Myocyte (in vitro differentiated cells): Measurements from ENCODE around the gene AGER. TPM values are rescaled to one million over a fixed set of nuclear protein-coding genes. Genes with fewer than 3 reads are reported as not detected.
"Not testable (repeated sequence)": the region's sequence is repeated elsewhere in the genome, so short reads cannot be mapped to it uniquely, and the experiment has no call there.

Source experiments
- DNase-seq: peaks from one replicate; pipeline ENCODE4 v3.0.0-alpha.2; 2012; ENCODE audit warnings: low read depth
- polyA plus RNA-seq: library from polyadenylated mRNA; unstranded; fragments of >200 nt; gene quantifications from one replicate; pipeline ENCODE4 v1.2.1, GENCODE V29; 2012; ENCODE audit warnings: missing spikeins
- total RNA-seq: library from RNA; depleted of rRNA; stranded (reverse); fragments of >200 nt; gene quantifications from 2 replicates; pipeline ENCODE4 v1.2.3, GENCODE V29; 2014

The AGER gene
- total RNA-seq: 0.86 and 0.88 TPM in 2 replicates
- polyA plus RNA-seq: 2.9 TPM

DNA sequence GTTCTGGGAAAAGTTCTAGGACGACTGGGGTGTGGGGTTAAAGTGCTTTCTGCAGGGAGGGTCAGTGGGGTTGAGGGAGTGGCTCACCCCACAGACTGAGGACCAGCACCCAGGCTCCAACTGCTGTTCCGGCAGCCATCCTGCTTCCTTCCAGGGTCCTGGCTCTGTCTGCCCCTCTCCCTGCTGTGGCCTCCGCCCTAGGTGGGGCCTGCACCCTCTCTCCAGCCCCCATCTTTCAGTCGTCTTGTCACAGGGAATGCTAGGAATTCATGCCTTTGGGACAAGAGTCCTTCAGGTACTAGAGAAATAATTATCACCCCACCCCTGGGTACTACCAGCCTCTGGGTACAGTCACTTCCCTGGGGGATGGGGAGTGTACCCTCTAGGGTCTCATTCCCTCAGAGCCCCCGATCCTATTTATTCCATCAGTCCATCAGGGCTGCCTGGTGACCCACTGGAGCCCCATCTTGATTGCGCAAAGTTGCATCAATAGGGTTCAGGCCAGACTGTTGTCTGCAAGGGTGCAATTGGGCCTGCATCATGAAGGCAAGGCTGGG is at the start of gene AGER:
TSS of gene AGER (minus strand) at position 170 of the 557 bp plus-strand sequence. CDS start at position 139, 31 bp downstream.
- DNase-seq: no peak

DNA sequence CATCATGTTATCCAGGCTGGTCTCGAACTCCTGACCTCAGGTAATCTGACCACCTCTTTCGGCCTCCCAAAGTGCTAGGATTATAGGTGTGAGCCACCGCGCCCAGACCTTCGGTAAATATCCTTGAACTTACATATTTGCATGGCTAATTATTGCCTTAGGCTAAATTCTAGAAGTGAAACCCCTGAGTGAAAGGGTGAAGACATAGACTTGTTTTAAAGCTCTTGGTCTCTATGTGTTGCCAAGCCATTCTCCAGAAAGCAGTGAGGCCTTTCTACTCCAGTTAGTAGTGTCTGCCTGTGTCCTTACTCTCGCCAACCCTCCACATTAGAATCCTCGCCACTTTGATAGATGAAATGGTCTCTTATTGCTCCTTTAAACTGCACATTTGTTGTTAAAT is 42.4 kb upstream of the AGER start:
- no peak for DNase-seq

DNA sequence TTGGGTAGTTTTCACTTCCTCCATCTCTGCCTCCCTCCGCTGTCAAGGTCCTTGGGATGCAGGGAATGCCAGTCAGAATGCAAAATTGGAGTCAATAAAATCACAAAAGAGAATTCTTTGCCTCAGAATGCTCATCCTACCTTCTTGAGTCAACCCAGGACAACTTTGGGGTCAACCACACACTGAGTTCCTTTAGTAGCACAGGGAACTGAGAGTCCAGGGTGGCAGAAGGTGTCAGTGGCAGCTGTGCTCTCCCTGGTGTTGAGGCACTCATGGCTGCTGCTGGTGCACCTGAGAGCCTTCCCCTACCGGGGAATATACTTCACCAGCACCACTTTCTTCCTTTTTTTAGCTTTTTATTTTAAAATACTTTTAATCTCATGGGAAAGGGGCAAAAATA is 40.6 kb upstream of the AGER start:
- DNase-seq: no peak

DNA sequence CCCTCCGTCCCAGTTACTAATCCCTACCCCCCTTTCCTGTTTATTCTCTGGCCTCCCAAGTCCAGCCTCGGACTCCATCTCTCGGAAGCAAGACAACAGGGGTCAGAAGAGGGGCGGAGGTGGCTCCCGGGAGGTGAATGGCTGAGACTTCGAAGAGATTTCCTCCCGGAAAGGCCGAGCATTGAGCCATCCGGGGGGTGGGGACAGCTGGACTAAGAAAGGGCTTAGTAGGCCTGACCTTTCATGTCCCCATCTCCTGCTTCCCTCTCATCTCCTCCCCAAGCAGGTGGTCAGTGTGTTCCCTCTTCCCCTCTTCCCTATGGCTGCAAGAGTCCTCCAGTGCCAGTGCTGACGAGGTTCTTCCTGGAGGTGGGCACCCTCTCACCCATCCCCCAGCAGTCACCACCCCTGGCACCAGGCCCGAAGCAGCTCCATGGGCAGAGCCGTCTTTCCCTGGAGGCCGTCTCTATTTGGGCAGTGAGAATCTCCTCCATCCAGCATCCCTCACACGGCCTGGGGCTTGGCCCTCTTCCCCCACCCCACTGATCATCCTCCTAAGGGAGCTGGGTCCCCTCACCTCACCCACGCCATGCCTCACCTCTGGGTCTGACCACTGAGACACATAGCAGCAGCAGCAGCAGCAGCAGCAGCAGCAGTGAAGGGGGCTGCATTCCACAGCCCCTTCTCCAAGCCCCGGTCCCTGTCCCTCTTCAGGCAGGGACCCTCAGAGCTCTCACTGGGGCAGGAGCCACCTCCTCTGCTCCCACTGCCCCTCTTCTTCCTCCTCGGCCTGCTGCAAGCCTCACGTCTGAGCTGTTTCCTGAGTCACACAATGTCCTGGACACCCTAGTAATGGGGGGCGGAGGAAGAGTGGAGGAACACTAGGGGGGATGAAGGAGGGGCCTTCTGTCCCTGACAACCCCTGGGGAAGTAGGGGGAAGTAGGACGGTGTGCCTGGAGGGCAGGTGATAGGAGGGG is 39.5 kb upstream of the AGER start, which contains the start of gene NOTCH4:
TSS of gene NOTCH4 (minus strand) at position 810 of the 978 bp plus-strand sequence. CDS start at position 671, 139 bp downstream.
- DNase-seq: no peak

- DNase-seq: no peak
Measured at GRCh38 chr6:32222333-32223230, 38.5 kb upstream of the AGER start.

DNA sequence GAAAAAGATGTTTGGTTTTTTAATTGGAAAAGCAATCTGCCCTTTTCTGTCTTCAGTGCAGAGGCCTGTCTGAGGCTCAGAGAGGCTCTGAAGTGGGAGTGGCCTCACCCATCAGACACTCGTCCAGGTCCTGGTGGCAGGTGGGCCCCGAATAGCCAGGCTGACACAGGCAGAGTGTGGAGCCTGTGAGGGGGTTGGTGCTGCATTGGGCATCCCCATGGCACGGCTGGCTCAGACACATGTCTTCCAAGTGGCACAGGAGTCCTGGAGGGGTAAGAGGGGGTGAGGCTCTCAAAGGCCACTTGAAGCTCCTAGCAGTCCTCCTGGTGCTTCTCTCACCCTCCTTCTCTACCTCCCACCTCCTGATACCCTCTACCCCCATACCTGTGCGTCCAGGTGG is 36.0 kb upstream of the AGER start:
- no peak for DNase-seq

GRCh38 chr6:32218167-32218566 is 34.1 kb upstream of the AGER start:
- DNase-seq: no peak

GRCh38 chr6:32216998-32217397 is 32.9 kb upstream of the AGER start:
- DNase-seq: no peak

- DNase-seq: no peak
Measured at GRCh38 chr6:32216285-32216684, 32.2 kb upstream of the AGER start.

- no peak for DNase-seq
Measured at GRCh38 chr6:32215617-32216016, 31.6 kb upstream of the AGER start.

DNA sequence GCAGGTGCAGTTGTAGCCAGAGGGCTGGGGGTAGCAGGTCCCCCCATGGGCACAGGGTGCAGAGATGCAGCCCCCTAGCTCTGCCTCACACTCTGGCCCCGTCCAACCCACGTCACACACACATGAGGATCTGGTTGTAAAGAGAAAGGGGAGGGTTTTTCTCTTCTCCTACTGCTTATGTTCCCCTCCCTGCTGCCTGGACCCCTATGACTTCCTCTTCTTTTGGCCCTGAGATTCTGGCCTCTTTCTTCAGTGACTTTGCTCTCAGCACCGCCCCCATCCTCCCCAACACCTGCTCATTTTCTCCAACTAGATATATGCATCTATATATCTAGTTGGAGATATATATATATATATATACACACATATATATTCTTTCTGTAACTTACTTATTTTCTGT is 30.1 kb upstream of the AGER start:
- DNase-seq: no peak

DNA sequence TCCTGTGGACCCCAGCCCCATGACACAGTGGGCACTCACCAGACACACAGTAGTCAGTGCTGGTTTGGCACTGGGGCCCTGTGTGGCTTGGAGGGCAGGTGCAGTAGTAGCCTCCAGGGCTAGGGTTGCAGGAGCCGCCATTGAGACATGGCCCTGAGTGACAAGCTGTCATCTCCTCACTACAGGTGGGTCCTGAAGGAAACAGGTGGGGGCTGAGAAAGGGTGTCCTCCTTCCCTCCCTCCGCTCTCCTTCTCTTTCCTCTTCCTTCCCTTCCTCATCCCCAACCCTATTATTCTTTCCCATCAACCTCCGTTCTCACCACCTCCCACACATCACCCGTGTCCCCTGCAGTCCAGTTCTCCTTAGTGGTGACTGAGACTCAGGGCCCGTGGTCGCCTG is 29.6 kb upstream of the AGER start:
- no peak for DNase-seq

GRCh38 chr6:32212076-32212760 is 28.2 kb upstream of the AGER start:
- no peak for DNase-seq

- not testable (repeated sequence) for DNase-seq
Measured at GRCh38 chr6:32211432-32211831, 27.4 kb upstream of the AGER start.

GRCh38 chr6:32210191-32210601 is 26.1 kb upstream of the AGER start:
- no peak for DNase-seq

DNA sequence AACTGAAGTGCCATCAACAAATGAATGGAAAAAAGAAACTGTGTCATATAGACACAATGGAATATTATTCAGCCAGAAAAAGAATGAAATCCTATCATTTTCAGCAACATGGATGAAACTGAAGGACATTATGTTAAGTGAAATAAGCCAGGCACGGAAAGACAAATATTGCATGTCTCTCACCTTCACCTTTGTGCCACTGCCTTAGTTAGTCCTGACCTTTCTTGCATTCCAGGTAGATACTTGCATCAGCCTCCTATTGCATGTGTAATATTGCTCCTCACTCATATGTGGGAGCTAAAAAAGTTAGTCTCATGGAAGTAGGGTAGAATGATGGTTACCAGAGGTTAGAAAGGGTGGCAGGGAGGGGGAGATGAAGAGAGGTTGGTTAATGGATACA is 24.9 kb upstream of the AGER start:
- no peak for DNase-seq

DNA sequence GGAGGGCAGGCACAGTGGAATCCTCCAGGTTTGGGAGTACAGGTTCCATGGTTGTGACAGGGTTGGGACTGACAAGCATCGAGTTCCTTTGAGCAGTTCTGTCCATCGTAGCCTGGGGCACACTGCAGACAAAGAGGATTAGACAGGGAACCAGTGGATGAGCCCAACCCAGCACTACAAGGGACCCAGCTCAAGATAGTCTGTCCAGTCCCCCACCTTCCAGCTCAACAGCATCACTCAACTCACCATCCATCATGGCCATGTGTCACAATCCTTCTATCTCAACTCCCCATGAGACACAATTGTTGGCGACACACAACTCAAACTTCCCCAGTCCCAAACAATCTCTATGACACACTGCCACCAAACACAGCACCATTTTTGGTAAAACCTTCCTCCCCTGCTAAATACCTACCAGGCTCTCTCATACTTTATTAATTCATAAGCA is 20.2 kb upstream of the AGER start:
- no peak for DNase-seq

DNA sequence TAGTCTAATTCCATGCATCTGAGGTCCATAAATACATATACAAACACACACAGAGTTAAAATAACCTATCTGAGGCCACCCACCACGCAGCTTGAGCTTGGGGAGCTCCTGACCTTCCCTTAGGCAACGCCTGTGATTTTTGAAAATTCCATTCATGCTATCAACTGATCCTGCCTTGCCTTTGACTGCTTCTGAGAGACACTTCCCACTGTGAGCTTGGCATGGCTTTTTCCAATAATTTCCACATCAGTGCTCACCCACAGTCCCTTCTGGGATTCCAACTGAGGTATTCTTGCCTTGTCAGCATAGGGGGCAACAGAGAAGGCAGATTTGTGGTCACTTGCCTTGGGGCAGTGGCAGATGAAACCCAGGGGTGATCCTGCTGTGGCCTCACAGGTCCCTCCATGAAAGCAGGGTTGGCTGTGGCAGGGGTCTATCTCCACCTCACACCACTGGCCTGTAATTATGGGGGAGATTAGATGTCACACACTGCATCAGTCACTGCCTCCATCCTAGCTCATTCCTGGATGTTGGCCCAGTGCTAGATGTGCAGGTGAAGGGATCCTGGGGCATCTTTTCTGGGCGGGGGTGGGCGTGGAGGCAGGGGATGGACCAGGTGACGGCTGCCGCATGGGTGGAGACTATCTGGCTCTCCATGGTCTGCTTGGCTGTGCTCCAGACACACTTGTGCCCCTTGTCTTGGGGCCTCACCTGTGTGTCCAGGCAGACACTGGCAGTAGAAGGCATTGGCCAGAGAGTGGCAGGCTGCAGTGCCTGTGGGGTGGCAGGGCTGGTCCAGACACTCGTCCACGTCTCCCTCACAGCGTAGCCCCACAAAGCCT is 19.6 kb upstream of the AGER start:
- no peak for DNase-seq

GRCh38 chr6:32202186-32202585 is 18.1 kb upstream of the AGER start:
- no peak for DNase-seq
